Left hindlimb (tissue), 1 donor: Measurements from ENCODE around the gene BANP.
A peak's percentile ranks its signal among the peaks of the same experiment; 100 is the strongest.
"Not testable (repeated sequence)": the region's sequence is repeated elsewhere in the genome, so short reads cannot be mapped to it uniquely, and the experiment has no call there.

Experiments used
- DNase-seq: peaks from one replicate; pipeline ENCODE4 v3.0.0-alpha.2; 2018

The BANP gene

DNA sequence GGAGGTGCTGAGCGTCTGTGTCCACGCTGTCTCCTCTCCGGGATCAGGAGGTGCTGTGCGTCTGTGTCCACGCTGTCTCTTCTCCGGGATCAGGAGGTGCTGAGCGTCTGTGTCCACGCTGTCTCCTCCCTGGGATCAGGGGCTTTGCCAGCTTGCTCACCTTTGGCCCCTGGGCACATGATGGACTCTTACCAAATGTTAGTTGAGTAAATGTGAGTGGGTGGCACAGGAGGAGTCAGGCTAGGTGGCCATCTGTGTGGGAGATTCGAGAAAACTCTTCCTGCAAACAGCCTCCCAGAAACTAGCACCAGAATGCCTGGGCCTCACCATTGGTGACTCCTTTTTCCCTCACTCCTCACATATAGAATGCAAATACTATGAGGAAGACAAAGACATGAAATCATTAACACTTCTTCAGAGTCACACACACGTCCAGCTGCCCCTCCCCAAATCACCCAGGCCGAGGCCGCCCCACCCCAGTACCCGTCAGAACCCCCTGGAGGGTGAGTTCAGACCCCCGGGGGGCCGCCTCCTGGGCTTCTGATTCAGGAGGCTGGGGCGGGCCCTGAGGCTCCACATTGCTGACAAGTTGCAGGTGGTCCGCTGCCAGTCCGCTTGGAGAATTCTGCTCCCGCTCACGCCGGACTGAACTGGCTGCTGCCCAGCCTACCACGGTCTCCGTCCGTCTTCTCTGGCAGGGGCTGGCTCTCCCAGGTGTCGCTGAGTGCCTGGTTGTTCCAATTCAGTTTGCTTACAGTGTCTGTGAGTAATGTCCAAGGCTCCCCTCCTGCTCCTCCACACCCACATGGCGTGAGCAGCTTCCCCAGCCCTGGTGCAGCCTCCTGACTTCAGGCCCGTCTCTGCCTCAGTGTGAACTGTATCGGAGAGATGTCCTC, 158.7 kb downstream of the BANP start:
- DNase-seq = peak; percentile 26

GRCh38 chr16:88110875-88111494, 159.8 kb downstream of the BANP start:
- not testable (repeated sequence) for DNase-seq

DNA sequence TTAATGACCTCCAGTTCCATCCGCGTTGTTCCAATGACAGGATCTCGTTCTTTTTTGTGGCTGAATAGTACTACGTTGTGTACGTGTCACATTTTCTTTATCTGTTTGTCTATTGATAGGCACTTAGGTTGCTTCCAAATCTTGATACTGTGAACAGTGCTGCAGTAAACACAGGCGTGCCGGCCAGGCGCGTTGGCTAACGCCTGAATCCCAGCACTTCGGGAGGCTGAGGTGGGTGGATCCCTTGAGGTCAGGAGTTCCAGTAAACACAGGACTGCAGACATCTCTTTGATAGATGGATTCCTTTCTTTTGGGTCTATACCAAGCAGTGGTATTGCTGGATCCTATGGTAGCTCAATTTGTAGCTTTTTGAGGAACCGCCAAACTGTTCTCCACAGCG, 160.7 kb downstream of the BANP start:
- not testable (repeated sequence) for DNase-seq

DNA sequence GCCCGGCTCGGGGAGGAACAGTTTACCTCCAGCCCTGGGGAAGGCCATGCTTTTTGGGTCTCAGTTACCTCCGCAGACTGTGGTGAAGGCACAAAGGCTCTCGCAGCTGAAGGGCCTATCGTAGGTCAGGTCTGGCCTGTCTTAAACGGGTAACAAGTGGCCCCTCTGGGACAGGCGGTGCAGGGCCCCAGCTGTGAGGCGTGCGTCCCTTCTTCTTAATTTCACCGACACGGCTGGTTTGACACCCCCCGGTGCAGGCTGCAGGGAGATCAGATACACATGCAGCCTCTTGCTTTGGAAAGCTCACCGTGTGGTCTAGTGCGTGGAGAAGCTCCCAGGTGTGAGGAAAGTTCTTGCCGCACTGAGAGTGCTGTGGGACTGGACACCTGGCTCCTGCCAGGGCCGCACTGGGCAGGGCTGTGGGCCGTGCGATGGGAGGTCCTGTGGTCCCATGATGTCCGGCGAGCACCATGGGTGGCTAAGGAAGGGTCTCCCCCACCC, 162.4 kb downstream of the BANP start:
- DNase-seq = peak; percentile 13

DNA sequence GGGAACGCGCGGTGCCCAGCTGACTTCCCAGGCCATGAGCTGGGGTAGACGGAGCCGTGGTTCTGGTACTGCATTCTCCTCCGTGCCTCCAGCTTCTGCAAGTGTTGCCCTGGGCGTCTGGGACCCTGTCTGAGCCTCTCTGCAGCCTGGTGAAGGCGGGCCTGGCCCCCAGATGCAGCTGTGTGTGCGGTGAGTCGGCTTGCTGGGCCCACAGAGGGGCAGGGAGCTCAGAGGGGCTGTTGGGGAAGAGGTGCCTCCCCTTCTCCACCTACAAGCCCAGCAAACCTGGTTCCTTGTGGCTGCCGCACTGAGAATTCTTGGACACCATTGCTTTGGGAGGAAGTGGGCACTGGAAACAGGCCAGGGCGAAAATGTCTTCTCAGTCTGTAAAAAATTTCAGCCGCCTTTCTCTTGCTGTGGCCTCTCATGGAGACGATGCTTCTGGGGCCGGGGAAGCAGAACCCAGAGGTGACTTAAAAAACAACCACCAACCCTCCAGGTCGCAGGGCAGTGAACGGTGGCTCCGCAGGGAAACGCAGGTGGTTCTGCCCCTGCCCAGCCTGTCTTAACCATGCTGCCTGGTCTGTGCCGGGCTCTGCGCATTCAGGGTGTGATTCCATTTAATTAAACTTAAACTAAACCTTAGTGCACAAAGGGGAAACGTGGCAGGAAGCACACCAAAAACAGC, 163.5 kb downstream of the BANP start:
- DNase-seq = peak; percentile 36

GRCh38 chr16:88116121-88116520, 164.9 kb downstream of the BANP start:
- no peak for DNase-seq

DNA sequence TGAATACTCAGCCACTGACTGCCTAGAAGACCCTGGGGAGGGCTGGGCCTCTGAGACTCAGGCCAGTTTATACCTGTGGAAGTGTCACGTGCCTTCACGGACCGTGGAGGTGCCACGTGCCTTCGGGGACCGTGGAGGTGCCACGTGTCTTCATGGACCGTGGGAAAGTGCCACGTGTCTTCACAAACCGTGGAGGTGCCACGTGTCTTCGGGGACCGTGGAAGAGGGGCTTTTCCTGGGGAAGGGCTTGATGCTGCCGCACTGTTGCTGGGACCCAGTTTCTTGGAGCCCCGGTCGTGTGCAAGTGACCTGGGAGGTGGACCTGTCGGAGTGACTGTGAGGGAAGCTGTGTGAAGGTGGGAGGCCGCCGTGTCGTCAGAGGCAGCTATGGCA, 166.2 kb downstream of the BANP start:
- DNase-seq = no peak

DNA sequence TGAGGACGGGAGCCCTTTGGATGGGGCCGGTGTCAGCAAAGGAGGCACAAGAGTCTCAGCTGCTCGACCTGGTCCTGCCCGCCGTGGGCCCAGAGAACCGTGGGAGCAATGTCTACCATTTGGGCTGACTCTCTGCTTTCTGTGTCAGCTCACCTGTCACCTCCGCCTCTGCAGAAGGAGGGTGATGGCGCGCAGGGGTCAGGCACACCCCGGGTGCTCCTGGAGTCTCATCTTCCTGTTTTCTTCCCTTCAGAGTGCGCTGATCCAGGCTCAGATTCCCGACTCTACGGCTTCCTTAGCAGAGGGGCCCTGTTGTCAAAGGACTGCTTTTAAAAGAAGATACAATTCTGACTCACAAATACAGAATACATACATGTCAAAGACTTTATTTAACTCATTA, 167.1 kb downstream of the BANP start:
- no peak for DNase-seq

GRCh38 chr16:88118852-88119741, 167.9 kb downstream of the BANP start:
- peak; percentile 63 for DNase-seq

DNA sequence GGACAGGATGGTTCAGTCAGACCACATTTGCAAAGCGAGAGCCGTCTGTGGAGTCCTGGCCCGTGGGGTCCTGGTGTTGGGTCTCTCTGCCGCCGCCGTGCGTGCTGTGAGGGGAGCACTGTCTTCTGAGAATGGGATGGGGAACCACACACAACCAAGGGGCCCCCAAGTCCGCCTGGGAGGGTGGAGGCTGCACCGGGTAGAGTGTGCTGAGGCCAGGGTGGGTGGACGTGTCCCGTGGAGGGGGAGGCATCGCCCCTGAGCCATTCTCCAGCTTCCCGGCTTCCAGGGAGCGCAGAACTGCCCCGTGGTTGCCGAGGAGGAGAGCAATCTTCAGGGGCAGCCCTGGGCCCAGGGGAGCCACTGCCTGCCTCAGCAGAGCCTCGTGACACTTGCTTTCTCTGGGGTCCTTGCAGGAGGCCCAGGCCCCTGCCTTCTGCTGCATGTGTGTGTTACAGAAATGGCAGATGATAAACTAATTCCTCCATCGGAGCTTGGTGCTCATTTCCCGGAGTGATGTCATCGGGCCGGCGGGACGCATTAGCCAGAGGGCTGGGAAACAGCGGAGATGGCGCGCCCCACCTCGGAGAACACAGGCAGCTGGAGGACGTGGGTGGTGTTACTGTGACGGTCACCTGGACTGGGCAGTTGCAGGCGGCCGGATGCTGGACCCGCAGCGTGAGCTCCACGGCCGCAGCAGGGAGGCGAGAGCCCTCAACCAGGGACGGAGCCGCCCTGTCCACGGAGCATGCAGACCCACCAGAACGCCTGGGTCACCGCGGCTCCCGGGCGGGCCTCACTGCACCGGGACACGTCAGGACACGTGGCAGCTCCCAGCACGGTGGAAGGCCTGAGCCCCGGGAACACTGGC, 168.9 kb downstream of the BANP start:
- peak; percentile 50 for DNase-seq

DNA sequence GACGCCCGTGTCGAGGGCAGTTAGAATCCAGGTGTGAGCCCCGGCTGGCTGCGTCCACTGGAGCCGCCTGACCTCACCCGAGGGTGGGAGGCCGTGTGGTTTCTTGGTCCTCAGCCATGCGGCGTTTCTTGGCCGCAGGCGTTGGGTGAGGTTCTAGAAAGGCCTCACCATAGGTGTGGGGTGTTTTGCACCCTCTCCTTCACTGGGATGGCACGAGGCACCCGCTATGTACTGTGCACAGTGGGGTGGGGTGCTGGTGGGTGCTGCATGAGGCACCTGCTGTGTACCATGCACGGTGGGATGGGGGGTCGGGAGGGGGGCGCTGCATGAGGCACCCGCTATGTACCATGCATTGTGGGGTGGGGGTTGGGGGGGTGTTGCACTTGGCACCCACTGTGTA, 169.6 kb downstream of the BANP start:
- no peak for DNase-seq

DNA sequence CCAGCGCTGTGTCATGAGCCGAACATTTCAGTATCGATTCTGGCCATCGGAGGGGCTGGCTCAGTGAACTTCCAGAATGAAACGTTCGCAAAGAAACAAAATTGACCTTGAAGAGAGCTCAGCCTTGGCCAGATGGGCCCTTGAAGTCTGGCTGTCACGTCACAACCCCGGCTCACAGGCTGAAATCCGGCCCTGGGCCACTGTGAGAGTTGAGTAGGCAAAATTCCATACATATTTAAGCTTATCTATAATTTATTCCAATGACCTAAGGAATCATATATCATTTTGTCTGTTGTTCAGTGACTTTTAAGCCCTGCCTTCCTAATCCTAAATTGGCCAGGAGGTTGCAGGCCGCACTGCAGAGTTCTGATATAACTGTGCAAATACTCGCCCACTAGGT, 170.2 kb downstream of the BANP start:
- DNase-seq = not testable (repeated sequence)

GRCh38 chr16:88121886-88122580, 170.8 kb downstream of the BANP start:
- no peak for DNase-seq
